Anterior cingulate cortex (tissue), 58 donors: ENCODE results near the gene SPINK1.
A peak's percentile ranks its signal among the peaks of the same experiment; 100 is the strongest.
"Not testable (repeated sequence)": the region's sequence is repeated elsewhere in the genome, so short reads cannot be mapped to it uniquely, and the experiment has no call there.

Experiments used
- DNase-seq, 58 donors: peaks; one replicate each; lab custom pipeline; 2025; lab: John Stamatoyannopoulos, UW

The SPINK1 gene

GRCh38 chr5:147831465-147831864 lies at the start of gene SPINK1:
Gene SPINK1, minus strand, starts transcription at chr5:147831671. Its CDS starts 94 bp downstream, at chr5:147831577.
- DNase-seq: no peak

GRCh38 chr5:147880487-147880886 lies 49.0 kb upstream of the SPINK1 start:
- DNase-seq: no peak

- DNase-seq: no peak
Observed at GRCh38 chr5:147879784-147880183, 48.3 kb upstream of the SPINK1 start.

- no peak for DNase-seq
Observed at GRCh38 chr5:147878066-147878759, 46.7 kb upstream of the SPINK1 start, which contains the start of gene SCGB3A2. Gene SCGB3A2, plus strand, starts transcription at chr5:147878711. Its CDS starts 93 bp downstream, at chr5:147878804.

GRCh38 chr5:147876626-147877025 lies 45.2 kb upstream of the SPINK1 start:
- no peak for DNase-seq

GRCh38 chr5:147876141-147876540 lies 44.7 kb upstream of the SPINK1 start:
- DNase-seq: no peak

GRCh38 chr5:147874910-147875367 lies 43.5 kb upstream of the SPINK1 start:
- DNase-seq: no peak

GRCh38 chr5:147874118-147874875 lies 42.8 kb upstream of the SPINK1 start:
- not testable (repeated sequence) for DNase-seq

GRCh38 chr5:147872744-147873435 lies 41.4 kb upstream of the SPINK1 start:
- not testable (repeated sequence) for DNase-seq

- not testable (repeated sequence) for DNase-seq
Observed at GRCh38 chr5:147871980-147872549, 40.6 kb upstream of the SPINK1 start.

GRCh38 chr5:147869892-147870291 lies 38.4 kb upstream of the SPINK1 start:
- not testable (repeated sequence) for DNase-seq

GRCh38 chr5:147869112-147869511 lies 37.6 kb upstream of the SPINK1 start:
- no peak for DNase-seq

- DNase-seq: no peak
Observed at GRCh38 chr5:147863454-147864158, 32.1 kb upstream of the SPINK1 start.

- DNase-seq: no peak
Observed at GRCh38 chr5:147860641-147861025, 29.2 kb upstream of the SPINK1 start.

- DNase-seq: no peak
Observed at GRCh38 chr5:147859962-147860640, 28.6 kb upstream of the SPINK1 start.

- no peak for DNase-seq
Observed at GRCh38 chr5:147858565-147858964, 27.1 kb upstream of the SPINK1 start.

- peak in 41 of 58 donors; percentile 0 to 73 (median 9) for DNase-seq
Observed at GRCh38 chr5:147857302-147858129, 26.0 kb upstream of the SPINK1 start.

- DNase-seq: no peak
Observed at GRCh38 chr5:147856801-147857200, 25.3 kb upstream of the SPINK1 start.

GRCh38 chr5:147855774-147856069 lies 24.3 kb upstream of the SPINK1 start:
- no peak for DNase-seq
